ES-I3 (cell line): ENCODE results near the gene HCN4.

Experiments
- H3K36me3 ChIP-seq: 2 replicates; pipeline ENCODE4 v1.6.1; 2013; ENCODE audit warnings: mild to moderate bottlenecking, low read length, control low read depth, moderate library complexity; ENCODE audit not compliant: insufficient read depth
- H3K4me1 ChIP-seq: 2 replicates; pipeline ENCODE4 v1.6.1; 2013; ENCODE audit warnings: mild to moderate bottlenecking, control low read depth, low read length; ENCODE audit not compliant: insufficient read depth
- H3K9ac ChIP-seq: 2 replicates; pipeline ENCODE4 v1.6.1; 2013; ENCODE audit warnings: low read depth, mild to moderate bottlenecking, low read length, moderate library complexity
- H3K9me3 ChIP-seq: 2 replicates; pipeline ENCODE4 v1.6.1; 2013; ENCODE audit warnings: mild to moderate bottlenecking, low read length, moderate library complexity; ENCODE audit not compliant: control insufficient read depth, insufficient read depth

HCN4 gene

DNA sequence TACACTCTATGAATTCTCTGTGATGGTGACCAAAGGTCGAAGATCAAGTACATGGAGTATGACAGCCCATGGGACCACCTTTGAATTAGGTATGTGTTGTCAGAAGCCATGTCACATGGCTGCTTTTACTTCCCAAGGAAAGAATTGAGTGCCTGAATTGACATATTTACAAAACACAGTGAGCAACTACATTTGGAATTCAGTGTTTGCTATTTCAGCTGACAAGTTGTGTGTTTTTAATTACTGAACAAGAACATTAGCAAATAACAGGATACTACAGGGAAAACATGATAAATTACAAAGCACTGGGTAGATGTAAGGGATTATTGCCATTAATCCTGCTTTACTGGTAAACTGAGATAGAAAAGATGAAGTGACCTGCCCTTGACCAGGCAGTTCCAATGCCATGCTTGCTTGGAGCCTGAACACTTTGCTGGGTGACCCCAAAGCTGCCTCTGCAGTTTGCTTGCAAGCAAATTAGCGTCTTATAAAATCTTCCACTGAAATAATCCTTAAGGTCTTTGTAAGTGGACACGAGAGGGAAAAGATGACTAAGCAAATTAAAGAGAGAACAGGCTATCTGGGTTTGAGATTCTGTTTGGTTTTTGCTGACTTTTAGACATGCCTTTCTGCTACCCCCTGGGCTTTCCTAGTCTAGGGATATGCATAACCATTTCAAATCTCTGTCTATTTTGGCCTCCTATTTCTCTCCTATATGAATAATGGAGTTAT lies 98.2 kb downstream of the HCN4 start:
- Histone ChIP-seq H3K36me3 (no peaks in the 10 kb centered on the region; the same call in 1 of the 2 replicates), H3K4me1 (no peaks in the 10 kb centered on the region), H3K9ac (no peak overlapping the region), H3K9me3 (no peaks in the 10 kb centered on the region)
